Loucy (cell line): ENCODE data around the gene PREX1.

Experiments
- H2AFZ ChIP-seq: fragments of 200-600 bp; sonication (generic); 2 replicates; pipeline ENCODE4 v1.6.0; 2016; ENCODE audit warnings: antibody characterized with exemption, mild to moderate bottlenecking, low read length, moderate library complexity
- H3F3A ChIP-seq: fragments of 200-600 bp; 2 replicates; pipeline ENCODE4 v1.6.0; 2016; ENCODE audit warnings: antibody characterized with exemption, low read depth, mild to moderate bottlenecking
- H3K27me3 ChIP-seq: fragments of 200-600 bp; sonication (generic); 2 replicates; pipeline ENCODE4 v1.6.1; 2014; ENCODE audit warnings: low read length, mild to moderate bottlenecking; ENCODE audit not compliant: insufficient read depth, poor library complexity, severe bottlenecking
- H3K36me3 ChIP-seq: fragments of 200-600 bp; sonication (generic); 2 replicates; pipeline ENCODE4 v1.6.1; 2016; ENCODE audit warnings: low read length; ENCODE audit not compliant: insufficient read depth
- H3K4me1 ChIP-seq: fragments of 200-600 bp; sonication (generic); 2 replicates; pipeline ENCODE4 v1.5.1; 2014; ENCODE audit warnings: low read length, mild to moderate bottlenecking; ENCODE audit not compliant: insufficient read depth, poor library complexity, severe bottlenecking
- H3K4me2 ChIP-seq: fragments of 200-600 bp; sonication (generic); 2 replicates; pipeline ENCODE4 v1.6.0; 2014; ENCODE audit warnings: antibody characterized with exemption, low read length, low read depth, mild to moderate bottlenecking; ENCODE audit not compliant: poor library complexity, severe bottlenecking
- H3K4me3 ChIP-seq: fragments of 200-600 bp; sonication (generic); 2 replicates; pipeline ENCODE4 v1.5.1; 2014; ENCODE audit warnings: low read length, mild to moderate bottlenecking, mixed read lengths; ENCODE audit not compliant: poor library complexity, severe bottlenecking
- H3K79me2 ChIP-seq: fragments of 200-600 bp; sonication (generic); 2 replicates; pipeline ENCODE4 v1.6.1; 2014; ENCODE audit warnings: low read length; ENCODE audit not compliant: insufficient read depth
- H3K9ac ChIP-seq: fragments of 200-600 bp; sonication (generic); 2 replicates; pipeline ENCODE4 v1.6.0; 2014; ENCODE audit warnings: mild to moderate bottlenecking, low read depth, low read length, moderate library complexity; ENCODE audit not compliant: poor library complexity, severe bottlenecking
- H3K9me2 ChIP-seq: fragments of 200-600 bp; sonication (generic); replicated peaks from 2 replicates; pipeline ENCODE4 v1.6.1; 2016; ENCODE audit warnings: low read depth, low read length, mixed read lengths
- H3K9me3 ChIP-seq: fragments of 200-600 bp; sonication (generic); 2 replicates; pipeline ENCODE4 v1.6.1; 2014; ENCODE audit warnings: mild to moderate bottlenecking, antibody characterized with exemption, low read length, low read depth; ENCODE audit not compliant: insufficient read depth
- H4K20me1 ChIP-seq: fragments of 200-600 bp; sonication (generic); 2 replicates; pipeline ENCODE4 v1.6.0; 2014; ENCODE audit warnings: antibody characterized with exemption, low read length, mild to moderate bottlenecking; ENCODE audit not compliant: insufficient read depth, poor library complexity, severe bottlenecking
- CTCF ChIP-seq: fragments of 200-600 bp; sonication (generic); conservative IDR thresholded peaks from 2 replicates; pipeline ENCODE4 v1.5.1; 2014; ENCODE audit warnings: mild to moderate bottlenecking, antibody characterized with exemption, low read length
- EZH2phosphoT487 ChIP-seq: fragments of 200-600 bp; IDR thresholded peaks from 2 replicates; pipeline ENCODE4 v1.6.1; 2018; ENCODE audit warnings: antibody characterized with exemption, mild to moderate bottlenecking, moderate library complexity, borderline replicate concordance

PREX1 gene

GRCh38 chr20:48745330-48745729 is 82.5 kb downstream of the PREX1 start:
- Histone ChIP-seq H3K4me3 (no peak overlapping the region), H3K4me2 (no peak overlapping the region)

GRCh38 chr20:48744515-48744914 is 83.3 kb downstream of the PREX1 start:
- Histone ChIP-seq H3F3A (no peaks in the 10 kb centered on the region), H3K9ac (no peak overlapping the region), H3K4me2 (no peak overlapping the region), H3K9me3 (no peaks in the 10 kb centered on the region), H4K20me1 (no peaks in the 10 kb centered on the region), H3K4me3 (no peak overlapping the region), H3K9me2 (no peaks in the 10 kb centered on the region), H3K36me3 (peaks cover 32% of the 10 kb centered on the region; the same call in 1 of the 2 replicates), H2AFZ (no peak overlapping the region), H3K27me3 (no peaks in the 10 kb centered on the region), H3K4me1 (peaks cover 12% of the 10 kb centered on the region), H3K79me2 (peaks cover 7% of the 10 kb centered on the region; the same call in 1 of the 2 replicates)
- TF ChIP-seq CTCF (no peak), EZH2phosphoT487 (no peak)

More at GRCh38 chr20:48745330-48745729, 82.5 kb downstream of the PREX1 start:
- Histone ChIP-seq H3K9ac (no peak overlapping the region), H3K79me2 (peaks cover 14% of the 10 kb centered on the region; the same call in 1 of the 2 replicates), H4K20me1 (no peaks in the 10 kb centered on the region), H3K9me3 (no peaks in the 10 kb centered on the region), H2AFZ (no peak overlapping the region), H3K27me3 (no peaks in the 10 kb centered on the region), H3K9me2 (no peaks in the 10 kb centered on the region), H3K4me1 (peaks cover 18% of the 10 kb centered on the region), H3K36me3 (peaks cover 32% of the 10 kb centered on the region; the same call in 1 of the 2 replicates), H3F3A (no peaks in the 10 kb centered on the region)
- TF ChIP-seq CTCF, result no peak
- TF ChIP-seq EZH2phosphoT487, result no peak

- Histone ChIP-seq H4K20me1 (no peaks in the 10 kb centered on the region), H3F3A (no peaks in the 10 kb centered on the region), H3K4me2 (no peak overlapping the region), H3K9me3 (no peaks in the 10 kb centered on the region), H2AFZ (no peak overlapping the region), H3K9ac (no peak overlapping the region), H3K4me1 (peaks cover 6% of the 10 kb centered on the region), H3K9me2 (no peaks in the 10 kb centered on the region), H3K4me3 (no peak overlapping the region), H3K27me3 (no peaks in the 10 kb centered on the region), H3K79me2 (peaks cover under 1% of the 10 kb centered on the region; the same call in 1 of the 2 replicates), H3K36me3 (peaks cover 32% of the 10 kb centered on the region; the same call in 1 of the 2 replicates)
- TF ChIP-seq EZH2phosphoT487, result no peak
- TF ChIP-seq CTCF, result no peak
These were observed 84.0 kb downstream of the PREX1 start for GRCh38 chr20:48743807-48744206.
